ENCODE results near the gene INTS11. TPM values are rescaled to one million over a fixed set of nuclear protein-coding genes. Genes with fewer than 3 reads are reported as not detected.

Gene INTS11
- total and polyA plus RNA-seq, 2 of the 8 experiments (the other 6 are each of a cell fraction or from before 2014, with no cell fraction given) = 113 to 243 TPM

GRCh38 chr1:1330366-1331067 is 6.1 kb upstream of the INTS11 start:
- Histone ChIP-seq H3K79me1 (ENCODE audit: low read depth, low read length) (peaks cover 10% of the 10 kb centered on the region), H2AK5ac (ENCODE audit: low read depth, low read length) (no peak overlapping the region), H3K9me3 (ENCODE audit: insufficient read depth in 2 of 2, low read depth in 1 of 2, low read length in 1 of 2) (peaks cover 0 to 6% of the 10 kb centered on the region in 2 experiments; a peak in 2 of 4 replicates), H3K56ac (replicated peaks; ENCODE audit: insufficient read length, low read depth, low read length) (no peak overlapping the region), H2BK15ac (ENCODE audit: low read length) (0 out of 2 replicates have a peak overlapping the region, but pooled peaks have one; percentile 11), H4K91ac (replicated peaks; ENCODE audit: insufficient read length, low read length) (no peak overlapping the region), H2AFZ (ENCODE audit: low read length) (no peak overlapping the region), H3K23me2 (ENCODE audit: low read depth, low read length) (peaks cover 3% of the 10 kb centered on the region), H2BK5ac (ENCODE audit: low read depth, low read length) (peak overlapping the region; percentile 26; the same call in 1 of the 2 replicates), H3K14ac (ENCODE audit: insufficient read length) (no peak overlapping the region), H4K20me1 (replicated peaks in 1 of 2; ENCODE audit: control insufficient read depth in 1 of 2, insufficient read depth in 2 of 2, low read length in 2 of 2) (peaks cover 7 to 31% of the 10 kb centered on the region in 2 experiments), H3K23ac (ENCODE audit: insufficient read length) (no peak overlapping the region), H3K27ac (ENCODE audit: low read depth, low read length) (no peak overlapping the region), H4K8ac (ENCODE audit: extremely low read depth, insufficient read depth, low read length) (no peak overlapping the region; the same call in 1 of the 2 replicates), H3K4me3 (ENCODE audit: extremely low read depth in 1 of 4, insufficient read depth in 2 of 4, low read depth in 3 of 4, low read length in 4 of 4) (no peak overlapping the region), H3K27me3 (replicated peaks in 1 of 4; ENCODE audit: control insufficient read depth in 3 of 4, extremely low read depth in 1 of 4, insufficient read depth in 3 of 4, low read length in 3 of 4) (no peaks in the 10 kb centered on the region; a peak in 1 of 7 replicates), H3K4me2 (ENCODE audit: insufficient read depth in 1 of 2, low read depth in 2 of 2, low read length in 2 of 2) (no peak overlapping the region), H3K4ac (replicated peaks; ENCODE audit: insufficient read length, low read depth, low read length) (no peak overlapping the region), H3K4me1 (replicated peaks in 1 of 4; ENCODE audit: control insufficient read depth in 3 of 4, insufficient read depth in 4 of 4, low read length in 3 of 4) (peaks cover 0 to 3% (median under 1%) of the 10 kb centered on the region in 4 experiments; a peak in 5 of 7 replicates), H2BK20ac (ENCODE audit: low read length) (no peak overlapping the region), H3K79me2 (ENCODE audit: control insufficient read depth in 1 of 2, insufficient read depth in 2 of 2, low read length in 2 of 2) (0 out of 4 replicates have a peak, but pooled peaks cover 0 to 6% of the 10 kb centered on the region in 2 experiments), H3K18ac (ENCODE audit: extremely low read depth, low read length) (no peak overlapping the region), H4K5ac (ENCODE audit: insufficient read length, low read depth, low read length) (no peak overlapping the region), H3K9ac (replicated peaks in 1 of 4; ENCODE audit: extremely low read depth in 1 of 4, low read depth in 3 of 4, low read length in 3 of 4) (no peak overlapping the region), H2BK120ac (replicated peaks; ENCODE audit: low read depth, low read length) (no peak overlapping the region), H2BK12ac (ENCODE audit: low read depth, low read length) (0 out of 2 replicates have a peak overlapping the region, but pooled peaks have one; percentile 60), H3K36me3 (ENCODE audit: control insufficient read depth in 2 of 4, insufficient read depth in 4 of 4, low read length in 3 of 4) (peaks cover 0 to 3% (median 0%) of the 10 kb centered on the region in 4 experiments; a peak in 1 of 8 replicates)
- WGBS, 2 experiments (ENCODE audit: extremely low coverage in 1 of 2, insufficient coverage in 1 of 2, insufficient read length in 1 of 2, insufficient replicate concordance in 2 of 2, low coverage in 1 of 2, low lambda C conversion rate in 2 of 2, missing lambda C conversion rate in 1 of 2) = 89% methylated on average over 14 of the region's 15 CpGs; no CpG with 5 or more reads in 1 of the 2 experiments
- no peak for FAIRE-seq
- POLR2A ChIA-PET (ENCODE audit: partially characterized antibody) = interaction anchor here (0.6 to 9.0 kb wide), 5 partner anchors 9 to 35 kb away, joined by 3 to 134 read pairs (median 6); no protein-coding TSS in a partner anchor
- no peak for DNase-seq (ENCODE audit: low read depth in 1 of 2, low spot score in 2 of 2)
- CTCF ChIA-PET (ENCODE audit: partially characterized antibody) = no interaction called here
- TF ChIP-seq CTBP2 (IDR thresholded peaks at IDR 0.05; ENCODE audit: borderline replicate concordance, insufficient read depth, insufficient read length, low read length) = no peak
- TF ChIP-seq KDM4A (IDR thresholded peaks at IDR 0.05; ENCODE audit: low read depth, low read length, severe bottlenecking) = no peak
- TF ChIP-seq JUND (IDR thresholded peaks at IDR 0.05; ENCODE audit: low read length) = no peak
- no peak for TF ChIP-seq SRF (IDR thresholded peaks at IDR 0.05; ENCODE audit: low read depth, low read length)
- TF ChIP-seq SP4 (IDR thresholded peaks at IDR 0.05; ENCODE audit: low read length) = no peak
- no peak for TF ChIP-seq EGR1 (IDR thresholded peaks at IDR 0.05; ENCODE audit: borderline replicate concordance, low read depth, low read length)
- no peak for TF ChIP-seq FOSL1 (IDR thresholded peaks at IDR 0.05; ENCODE audit: insufficient read depth, low read depth, low read length)
- TF ChIP-seq HDAC2 (IDR thresholded peaks at IDR 0.05; ENCODE audit: borderline replicate concordance in 1 of 2, low read depth in 2 of 2, low read length in 2 of 2) = no peak
- no peak for TF ChIP-seq TEAD4 (IDR thresholded peaks at IDR 0.05; ENCODE audit: low read depth, low read length)

All from H1 (cell line).